ENCODE results near the gene SLC16A11. TPM values are rescaled to one million over a fixed set of nuclear protein-coding genes. Genes with fewer than 3 reads are reported as not detected.

SLC16A11 gene
- total and polyA plus RNA-seq, 9 of the 15 experiments (the other 6 are each of a cell fraction or from before 2014, with no cell fraction given), result not detected

DNA sequence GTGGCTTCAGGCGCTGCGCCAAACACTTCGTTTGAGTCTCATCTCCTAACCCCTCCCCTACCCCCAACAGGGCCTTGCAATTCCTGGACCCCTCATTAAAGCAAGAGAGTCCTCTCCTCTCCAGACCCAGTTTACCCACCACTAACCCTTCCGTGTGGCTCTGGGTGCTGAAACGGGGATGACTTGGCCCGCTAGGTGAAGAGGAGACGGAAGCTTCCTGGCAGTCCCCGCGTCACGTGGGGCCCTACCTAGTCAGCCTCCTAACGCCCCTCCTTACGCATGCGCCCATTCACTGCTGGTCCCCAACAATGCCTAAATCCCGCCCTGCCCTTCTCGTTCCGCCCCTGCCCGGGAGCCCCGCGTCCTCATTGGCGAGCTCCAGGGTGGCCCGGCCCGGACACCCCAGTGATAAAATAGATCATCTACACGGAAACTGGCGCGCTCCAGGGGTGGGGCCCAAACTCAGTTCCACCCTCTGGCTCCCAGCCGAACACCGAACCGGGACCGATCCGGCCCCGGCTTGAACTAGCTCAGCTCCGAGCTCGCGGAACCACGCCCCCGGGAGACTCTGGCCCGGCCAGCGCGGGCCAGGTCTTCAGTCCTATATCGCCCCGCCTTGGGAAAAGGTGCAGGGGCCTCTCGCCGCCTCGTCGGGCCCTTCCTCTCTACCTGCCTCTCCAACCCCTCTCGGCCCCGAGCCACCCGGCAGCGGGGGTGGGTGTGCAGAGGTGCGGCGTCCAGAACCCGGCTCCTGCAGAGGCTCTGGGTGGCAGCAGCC is 8.1 kb downstream of the SLC16A11 start, which contains the start of gene SLC16A13 (continued):
- TF ChIP-seq, protein P1, sequence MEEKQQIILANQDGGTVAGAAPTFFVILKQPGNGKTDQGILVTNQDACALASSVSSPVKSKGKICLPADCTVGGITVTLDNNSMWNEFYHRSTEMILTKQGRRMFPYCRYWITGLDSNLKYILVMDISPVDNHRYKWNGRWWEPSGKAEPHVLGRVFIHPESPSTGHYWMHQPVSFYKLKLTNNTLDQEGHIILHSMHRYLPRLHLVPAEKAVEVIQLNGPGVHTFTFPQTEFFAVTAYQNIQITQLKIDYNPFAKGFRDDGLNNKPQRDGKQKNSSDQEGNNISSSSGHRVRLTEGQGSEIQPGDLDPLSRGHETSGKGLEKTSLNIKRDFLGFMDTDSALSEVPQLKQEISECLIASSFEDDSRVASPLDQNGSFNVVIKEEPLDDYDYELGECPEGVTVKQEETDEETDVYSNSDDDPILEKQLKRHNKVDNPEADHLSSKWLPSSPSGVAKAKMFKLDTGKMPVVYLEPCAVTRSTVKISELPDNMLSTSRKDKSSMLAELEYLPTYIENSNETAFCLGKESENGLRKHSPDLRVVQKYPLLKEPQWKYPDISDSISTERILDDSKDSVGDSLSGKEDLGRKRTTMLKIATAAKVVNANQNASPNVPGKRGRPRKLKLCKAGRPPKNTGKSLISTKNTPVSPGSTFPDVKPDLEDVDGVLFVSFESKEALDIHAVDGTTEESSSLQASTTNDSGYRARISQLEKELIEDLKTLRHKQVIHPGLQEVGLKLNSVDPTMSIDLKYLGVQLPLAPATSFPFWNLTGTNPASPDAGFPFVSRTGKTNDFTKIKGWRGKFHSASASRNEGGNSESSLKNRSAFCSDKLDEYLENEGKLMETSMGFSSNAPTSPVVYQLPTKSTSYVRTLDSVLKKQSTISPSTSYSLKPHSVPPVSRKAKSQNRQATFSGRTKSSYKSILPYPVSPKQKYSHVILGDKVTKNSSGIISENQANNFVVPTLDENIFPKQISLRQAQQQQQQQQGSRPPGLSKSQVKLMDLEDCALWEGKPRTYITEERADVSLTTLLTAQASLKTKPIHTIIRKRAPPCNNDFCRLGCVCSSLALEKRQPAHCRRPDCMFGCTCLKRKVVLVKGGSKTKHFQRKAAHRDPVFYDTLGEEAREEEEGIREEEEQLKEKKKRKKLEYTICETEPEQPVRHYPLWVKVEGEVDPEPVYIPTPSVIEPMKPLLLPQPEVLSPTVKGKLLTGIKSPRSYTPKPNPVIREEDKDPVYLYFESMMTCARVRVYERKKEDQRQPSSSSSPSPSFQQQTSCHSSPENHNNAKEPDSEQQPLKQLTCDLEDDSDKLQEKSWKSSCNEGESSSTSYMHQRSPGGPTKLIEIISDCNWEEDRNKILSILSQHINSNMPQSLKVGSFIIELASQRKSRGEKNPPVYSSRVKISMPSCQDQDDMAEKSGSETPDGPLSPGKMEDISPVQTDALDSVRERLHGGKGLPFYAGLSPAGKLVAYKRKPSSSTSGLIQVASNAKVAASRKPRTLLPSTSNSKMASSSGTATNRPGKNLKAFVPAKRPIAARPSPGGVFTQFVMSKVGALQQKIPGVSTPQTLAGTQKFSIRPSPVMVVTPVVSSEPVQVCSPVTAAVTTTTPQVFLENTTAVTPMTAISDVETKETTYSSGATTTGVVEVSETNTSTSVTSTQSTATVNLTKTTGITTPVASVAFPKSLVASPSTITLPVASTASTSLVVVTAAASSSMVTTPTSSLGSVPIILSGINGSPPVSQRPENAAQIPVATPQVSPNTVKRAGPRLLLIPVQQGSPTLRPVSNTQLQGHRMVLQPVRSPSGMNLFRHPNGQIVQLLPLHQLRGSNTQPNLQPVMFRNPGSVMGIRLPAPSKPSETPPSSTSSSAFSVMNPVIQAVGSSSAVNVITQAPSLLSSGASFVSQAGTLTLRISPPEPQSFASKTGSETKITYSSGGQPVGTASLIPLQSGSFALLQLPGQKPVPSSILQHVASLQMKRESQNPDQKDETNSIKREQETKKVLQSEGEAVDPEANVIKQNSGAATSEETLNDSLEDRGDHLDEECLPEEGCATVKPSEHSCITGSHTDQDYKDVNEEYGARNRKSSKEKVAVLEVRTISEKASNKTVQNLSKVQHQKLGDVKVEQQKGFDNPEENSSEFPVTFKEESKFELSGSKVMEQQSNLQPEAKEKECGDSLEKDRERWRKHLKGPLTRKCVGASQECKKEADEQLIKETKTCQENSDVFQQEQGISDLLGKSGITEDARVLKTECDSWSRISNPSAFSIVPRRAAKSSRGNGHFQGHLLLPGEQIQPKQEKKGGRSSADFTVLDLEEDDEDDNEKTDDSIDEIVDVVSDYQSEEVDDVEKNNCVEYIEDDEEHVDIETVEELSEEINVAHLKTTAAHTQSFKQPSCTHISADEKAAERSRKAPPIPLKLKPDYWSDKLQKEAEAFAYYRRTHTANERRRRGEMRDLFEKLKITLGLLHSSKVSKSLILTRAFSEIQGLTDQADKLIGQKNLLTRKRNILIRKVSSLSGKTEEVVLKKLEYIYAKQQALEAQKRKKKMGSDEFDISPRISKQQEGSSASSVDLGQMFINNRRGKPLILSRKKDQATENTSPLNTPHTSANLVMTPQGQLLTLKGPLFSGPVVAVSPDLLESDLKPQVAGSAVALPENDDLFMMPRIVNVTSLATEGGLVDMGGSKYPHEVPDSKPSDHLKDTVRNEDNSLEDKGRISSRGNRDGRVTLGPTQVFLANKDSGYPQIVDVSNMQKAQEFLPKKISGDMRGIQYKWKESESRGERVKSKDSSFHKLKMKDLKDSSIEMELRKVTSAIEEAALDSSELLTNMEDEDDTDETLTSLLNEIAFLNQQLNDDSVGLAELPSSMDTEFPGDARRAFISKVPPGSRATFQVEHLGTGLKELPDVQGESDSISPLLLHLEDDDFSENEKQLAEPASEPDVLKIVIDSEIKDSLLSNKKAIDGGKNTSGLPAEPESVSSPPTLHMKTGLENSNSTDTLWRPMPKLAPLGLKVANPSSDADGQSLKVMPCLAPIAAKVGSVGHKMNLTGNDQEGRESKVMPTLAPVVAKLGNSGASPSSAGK (IDR thresholded peaks at IDR 0.05), result peak; percentile 64
- TF ChIP-seq NUFIP1 (IDR thresholded peaks at IDR 0.05; ENCODE audit: partially characterized antibody) (no peak), ZBTB17 (CRISPR knock-in tag; IDR thresholded peaks at IDR 0.05) (peak; percentile 26; the same call in 1 of the 2 replicates), ZNF707 (CRISPR knock-in tag; conservative IDR thresholded peaks at IDR 0.05) (no peak), HMGXB4 (CRISPR knock-in tag; IDR thresholded peaks at IDR 0.05) (no peak), PHTF2 (CRISPR knock-in tag; IDR thresholded peaks at IDR 0.05) (no peak), BRF1 (IDR thresholded peaks at IDR 0.05; ENCODE audit: borderline replicate concordance, extremely low read depth, insufficient read length) (no peak), DDX20 (tag; IDR thresholded peaks at IDR 0.05; ENCODE audit: low read depth) (no peak), ZNF586 (CRISPR knock-in tag; conservative IDR thresholded peaks at IDR 0.05) (no peak), E2F1 (CRISPR knock-in tag; IDR thresholded peaks at IDR 0.05) (no peak)
- TF ChIP-seq, protein P2, sequence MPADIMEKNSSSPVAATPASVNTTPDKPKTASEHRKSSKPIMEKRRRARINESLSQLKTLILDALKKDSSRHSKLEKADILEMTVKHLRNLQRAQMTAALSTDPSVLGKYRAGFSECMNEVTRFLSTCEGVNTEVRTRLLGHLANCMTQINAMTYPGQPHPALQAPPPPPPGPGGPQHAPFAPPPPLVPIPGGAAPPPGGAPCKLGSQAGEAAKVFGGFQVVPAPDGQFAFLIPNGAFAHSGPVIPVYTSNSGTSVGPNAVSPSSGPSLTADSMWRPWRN (IDR thresholded peaks at IDR 0.05; ENCODE audit: low read depth), result no peak
